Esophagus squamous epithelium (tissue), 4 donors: Measurements from ENCODE around the gene SLF2.

Experiments
- CTCF ChIP-seq, 6 experiments: fragments of 450-650 bp in 4 of 6; fragments of 200-600 bp in 2 of 6; sonication (generic) in 2 of 6; IDR thresholded peaks; one replicate each; pipeline ENCODE4 v1.5.1; 2016 to 2019; ENCODE audit warnings: antibody characterized with exemption in 6 of 6, mild to moderate bottlenecking in 4 of 6, moderate library complexity in 4 of 6
- POLR2A ChIP-seq, 4 donors: fragments of 450-650 bp; IDR thresholded peaks; one replicate each; pipeline ENCODE4 v1.6.1; 2017; ENCODE audit warnings: antibody characterized with exemption in 4 of 4, mild to moderate bottlenecking in 4 of 4, moderate library complexity in 3 of 4

DNA sequence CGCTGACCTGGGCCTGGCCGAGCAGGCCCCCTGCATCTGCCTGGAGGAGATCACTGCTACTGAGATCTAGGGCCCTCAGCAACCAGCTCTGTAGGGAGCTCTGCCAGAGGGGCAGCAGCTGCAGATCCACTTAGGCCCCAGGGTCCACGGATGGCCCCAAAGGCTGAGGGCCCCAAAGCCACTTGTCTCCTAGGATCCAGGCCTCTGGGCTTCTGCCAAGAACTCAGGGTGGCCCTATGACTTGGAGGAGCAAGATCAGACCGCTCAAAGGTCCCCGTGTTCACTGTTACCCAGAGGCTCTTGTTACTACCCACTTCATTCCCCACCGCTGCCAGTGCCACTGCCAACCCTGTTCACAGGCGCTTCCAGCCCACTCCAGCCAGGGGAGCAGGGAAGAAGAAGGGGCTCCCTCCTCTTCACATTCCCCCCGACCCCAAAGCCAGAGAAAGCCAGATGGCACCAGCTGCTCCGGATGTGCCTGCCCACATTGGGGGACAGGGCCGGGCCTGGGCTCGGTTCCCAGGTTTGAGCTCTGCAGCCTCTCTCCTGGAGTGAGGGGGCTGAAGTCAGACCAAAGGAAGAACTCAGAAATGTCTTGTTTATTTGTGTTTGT is 94.4 kb downstream of the SLF2 start:
- TF ChIP-seq POLR2A (IDR thresholded peaks at IDR 0.05), result no peak
- TF ChIP-seq CTCF (IDR thresholded peaks at IDR 0.05), result no peak
